Mesenchymal stem cell (in vitro differentiated cells and primary cell): Measurements from ENCODE around the gene AGPAT2.

Experiments
- DNase-seq: peaks from one replicate; pipeline ENCODE4 v3.0.0-alpha.2; 2013
- H2AFZ ChIP-seq: one replicate; pipeline ENCODE4 v1.6.1; 2013; ENCODE audit warnings: low read depth, mild to moderate bottlenecking, control low read depth, inconsistent platforms, low read length, moderate library complexity
- H2AK5ac ChIP-seq: 2 replicates; pipeline ENCODE4 v1.6.1; 2013; ENCODE audit warnings: low read length, moderate library complexity, mild to moderate bottlenecking, inconsistent platforms; ENCODE audit not compliant: severe bottlenecking
- H2BK120ac ChIP-seq: one replicate; pipeline ENCODE4 v1.6.1; 2013; ENCODE audit warnings: low read depth, mild to moderate bottlenecking, inconsistent platforms, low read length, moderate library complexity
- H2BK12ac ChIP-seq, 2 experiments: one replicate each; pipeline ENCODE4 v1.6.1; 2013; ENCODE audit warnings: inconsistent platforms in 2 of 2, low read length in 2 of 2, mild to moderate bottlenecking in 2 of 2, moderate library complexity in 2 of 2, control low read depth in 1 of 2
- H2BK15ac ChIP-seq: one replicate; pipeline ENCODE4 v1.6.1; 2013; ENCODE audit warnings: mild to moderate bottlenecking, low read depth, inconsistent platforms; ENCODE audit not compliant: poor library complexity, severe bottlenecking
- H2BK5ac ChIP-seq: 2 replicates; pipeline ENCODE4 v1.6.1; 2013; ENCODE audit warnings: low read depth, mild to moderate bottlenecking, low read length, control low read depth, inconsistent platforms; ENCODE audit not compliant: poor library complexity, severe bottlenecking
- H3K14ac ChIP-seq, 2 experiments: one replicate each; pipeline ENCODE4 v1.6.1; 2013; ENCODE audit warnings: inconsistent platforms in 2 of 2, low read length in 2 of 2, control low read depth in 1 of 2, mild to moderate bottlenecking in 1 of 2, moderate library complexity in 1 of 2
- H3K18ac ChIP-seq, 2 experiments: one replicate each; pipeline ENCODE4 v1.6.1; 2013; ENCODE audit warnings: inconsistent platforms in 2 of 2, low read length in 2 of 2, control low read depth in 1 of 2, low read depth in 1 of 2, mild to moderate bottlenecking in 1 of 2
- H3K23ac ChIP-seq, 2 experiments: one replicate each; pipeline ENCODE4 v1.6.1; 2013; ENCODE audit warnings: inconsistent platforms in 2 of 2, low read length in 2 of 2, mild to moderate bottlenecking in 2 of 2, moderate library complexity in 2 of 2, control low read depth in 1 of 2
- H3K27ac ChIP-seq: 2 replicates; pipeline ENCODE4 v1.5.1; 2013; ENCODE audit warnings: mild to moderate bottlenecking, moderate library complexity, low read length, control low read depth, inconsistent platforms; ENCODE audit not compliant: poor library complexity, severe bottlenecking
- H3K27me3 ChIP-seq, 2 experiments: 2 replicates each; pipeline versions ENCODE4 v1.6.1 to v1.7.0; 2013; ENCODE audit warnings: low read length in 2 of 2, mild to moderate bottlenecking in 2 of 2, moderate library complexity in 2 of 2, control low read depth in 1 of 2, inconsistent platforms in 1 of 2; ENCODE audit not compliant: control insufficient read depth in 1 of 2, insufficient read depth in 1 of 2
- H3K36me3 ChIP-seq, 2 experiments: 2 replicates each; pipeline versions ENCODE4 v1.6.1 to v1.7.0; 2013; ENCODE audit warnings: low read length in 2 of 2, control low read depth in 1 of 2, inconsistent platforms in 1 of 2, low read depth in 1 of 2, mild to moderate bottlenecking in 1 of 2; ENCODE audit not compliant: insufficient read depth in 2 of 2, control insufficient read depth in 1 of 2
- H3K4ac ChIP-seq, 2 experiments: one replicate each; pipeline ENCODE4 v1.6.1; 2013; ENCODE audit warnings: inconsistent platforms in 2 of 2, low read length in 2 of 2, mild to moderate bottlenecking in 2 of 2, moderate library complexity in 2 of 2, control low read depth in 1 of 2, low read depth in 1 of 2
- H3K4me1 ChIP-seq: 2 replicates; pipeline ENCODE4 v1.6.1; 2013; ENCODE audit warnings: low read depth, low read length, control low read depth; ENCODE audit not compliant: control insufficient read depth, insufficient read depth
- H3K4me2 ChIP-seq: 2 replicates; pipeline ENCODE4 v1.6.1; 2013; ENCODE audit warnings: low read length, mild to moderate bottlenecking, inconsistent platforms; ENCODE audit not compliant: poor library complexity, severe bottlenecking
- H3K4me3 ChIP-seq, 2 experiments: 2 replicates each; pipeline versions ENCODE4 v1.5.1 to v1.7.0; 2013; ENCODE audit warnings: low read length in 2 of 2, mild to moderate bottlenecking in 2 of 2, control low read depth in 1 of 2, low read depth in 1 of 2; ENCODE audit not compliant: insufficient read depth in 1 of 2
- H3K79me1 ChIP-seq: replicated peaks from 2 replicates; pipeline ENCODE4 v1.6.1; 2013; ENCODE audit warnings: mild to moderate bottlenecking, control low read depth, low read length, inconsistent platforms; ENCODE audit not compliant: poor library complexity, severe bottlenecking
- H3K9ac ChIP-seq: 2 replicates; pipeline ENCODE4 v1.7.0; 2013; ENCODE audit warnings: mild to moderate bottlenecking, low read length, moderate library complexity
- H3K9me3 ChIP-seq: 2 replicates; pipeline ENCODE4 v1.7.0; 2013; ENCODE audit warnings: mild to moderate bottlenecking, low read length; ENCODE audit not compliant: control insufficient read depth
- H4K8ac ChIP-seq: one replicate; pipeline ENCODE4 v1.6.1; 2013; ENCODE audit warnings: inconsistent platforms, mild to moderate bottlenecking, low read length, moderate library complexity
- H4K91ac ChIP-seq: one replicate; pipeline ENCODE4 v1.6.1; 2013; ENCODE audit warnings: mild to moderate bottlenecking, low read length, inconsistent platforms
- WGBS: methylation state at CpG from one replicate; pipeline ENCODE4 v1.1.7; 2013; ENCODE audit warnings: mixed read lengths; 5-methylcytosine and 5-hydroxymethylcytosine counted together

Gene AGPAT2

DNA sequence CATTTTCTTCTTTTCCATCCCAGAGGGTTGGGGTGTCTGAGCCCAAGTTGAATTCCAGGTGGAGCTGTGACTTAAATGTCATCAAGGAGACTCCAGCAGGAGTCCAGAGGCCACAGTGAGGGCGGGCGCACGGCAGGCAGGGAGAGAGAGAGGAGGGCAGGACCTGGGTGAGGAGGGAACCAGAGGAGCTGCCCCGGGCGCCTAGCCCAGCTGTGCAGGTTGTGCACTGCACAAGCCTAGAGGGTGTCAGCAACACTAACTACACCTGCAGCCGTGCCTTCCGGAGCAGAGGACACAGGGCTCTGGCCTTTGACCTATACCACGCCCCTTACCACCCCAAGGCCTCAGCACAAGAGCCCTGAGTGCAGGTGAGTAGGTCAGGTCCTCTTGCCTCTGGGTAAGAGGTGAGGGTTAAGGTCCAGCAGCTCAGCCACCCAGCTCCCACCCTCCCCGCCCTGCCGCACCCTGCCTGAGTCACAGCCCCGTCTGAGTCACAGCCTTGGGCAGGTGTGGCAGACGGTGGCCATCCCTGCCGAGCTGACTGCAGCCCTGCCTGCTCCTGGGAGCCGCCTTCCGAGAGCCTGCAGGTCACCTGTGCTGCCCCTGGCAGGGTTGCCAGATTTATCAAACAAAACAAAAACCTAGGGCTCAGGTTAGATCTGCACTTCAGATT is 6.4 kb upstream of the AGPAT2 start:
- H3K4ac ChIP-seq = no peak overlapping the region
- H4K8ac ChIP-seq = no peak overlapping the region
- no peak overlapping the region for H2BK5ac ChIP-seq
- no peak overlapping the region for H2BK120ac ChIP-seq
- DNase-seq = no peak
- H3K9me3 ChIP-seq = no peaks in the 10 kb centered on the region
- H3K27me3 ChIP-seq = peaks cover 6 to 54% of the 10 kb centered on the region in 2 experiments
- H3K9ac ChIP-seq = no peak overlapping the region
- no peak overlapping the region for H3K4me3 ChIP-seq
- H3K4me2 ChIP-seq = no peak overlapping the region
- no peak overlapping the region for H3K23ac ChIP-seq
- H4K91ac ChIP-seq = no peak overlapping the region
- WGBS = 60% methylated on average over 14 of the region's 15 CpGs
- H2BK15ac ChIP-seq = no peak overlapping the region
- H3K79me1 ChIP-seq = no peaks in the 10 kb centered on the region
- no peak overlapping the region for H2AK5ac ChIP-seq
- H3K36me3 ChIP-seq = no peaks in the 10 kb centered on the region
- peaks cover 40% of the 10 kb centered on the region for H3K4me1 ChIP-seq
- H3K14ac ChIP-seq = no peak overlapping the region
- no peak overlapping the region for H2BK12ac ChIP-seq
- H2AFZ ChIP-seq = no peak overlapping the region
- H3K18ac ChIP-seq = no peak overlapping the region
- no peak overlapping the region for H3K27ac ChIP-seq

DNA sequence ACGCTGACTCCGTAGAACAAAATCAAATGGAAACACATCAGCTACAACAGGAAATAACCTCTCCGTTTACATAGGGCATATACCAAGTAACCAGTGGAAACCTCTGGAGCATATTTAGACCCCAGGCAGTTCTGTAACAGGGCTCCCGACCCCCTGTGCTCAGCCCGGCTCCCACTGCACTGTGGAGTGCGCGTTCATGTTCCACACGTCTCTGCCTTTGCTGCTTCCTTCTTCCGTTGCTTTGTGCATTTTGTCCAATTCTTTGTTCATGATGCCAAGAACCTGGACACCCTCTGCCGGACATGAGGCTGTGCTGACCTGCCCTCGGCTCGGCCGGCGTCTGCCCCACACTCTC is 5.9 kb upstream of the AGPAT2 start:
- 72% methylated on average over 10 of the region's 14 CpGs for WGBS
- no peak overlapping the region for H3K18ac ChIP-seq

DNA sequence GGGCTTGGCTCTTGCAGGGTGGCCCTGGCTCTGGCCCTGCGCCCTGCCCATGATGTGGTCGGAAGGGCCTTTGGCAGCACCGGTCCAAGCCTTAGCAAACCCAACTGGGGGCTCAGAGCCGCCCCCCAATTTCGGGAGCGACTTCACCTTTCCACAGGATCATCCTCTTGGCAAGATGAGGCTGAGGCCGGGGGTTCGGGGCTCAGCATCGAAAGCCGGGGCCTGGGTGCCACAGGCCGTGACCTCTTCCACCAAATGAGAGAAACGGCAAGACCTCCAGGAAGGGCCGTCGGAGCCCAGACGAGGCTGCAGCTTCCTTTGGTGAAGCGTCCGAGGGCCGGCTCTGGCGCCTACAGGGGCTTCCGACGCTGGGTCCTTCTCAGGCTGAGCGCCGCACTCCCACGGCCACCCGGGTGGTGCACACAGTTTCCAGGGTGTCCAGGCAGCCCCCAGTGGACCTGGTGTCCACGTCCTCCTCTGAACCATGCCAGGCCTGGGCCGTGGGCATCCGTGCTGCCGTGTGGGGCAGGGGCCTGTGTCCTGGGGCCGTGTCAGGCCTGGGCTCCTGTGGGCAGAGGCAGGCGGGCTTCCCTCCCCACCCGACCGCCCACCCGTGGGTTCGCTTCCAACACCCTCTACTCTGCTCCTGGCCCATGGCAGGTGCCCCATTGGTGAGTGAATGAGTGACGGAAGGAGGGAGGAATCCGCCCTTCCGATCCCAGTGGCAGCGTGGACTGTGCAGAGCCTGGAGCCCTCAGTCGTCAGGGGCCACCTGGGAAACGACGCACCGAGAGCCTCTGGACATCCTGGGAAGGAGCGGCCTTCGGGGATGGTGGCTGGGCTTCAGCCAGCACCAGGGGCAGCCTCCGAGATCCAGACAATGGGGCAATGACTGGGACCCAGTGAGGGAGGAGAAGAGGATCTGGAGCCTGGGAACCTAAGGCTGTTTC is 5.2 kb upstream of the AGPAT2 start:
- Histone ChIP-seq H2BK12ac (no peak overlapping the region), H2AK5ac (no peak overlapping the region), H3K18ac (no peak overlapping the region), H3K14ac (no peak overlapping the region), H2BK120ac (no peak overlapping the region), H3K4ac (no peak overlapping the region), H4K8ac (no peak overlapping the region), H3K9ac (no peak overlapping the region), H3K27me3 (peaks cover 1 to 44% of the 10 kb centered on the region in 2 experiments), H3K4me3 (no peak overlapping the region), H4K91ac (no peak overlapping the region), H3K4me2 (no peak overlapping the region), H3K36me3 (no peaks in the 10 kb centered on the region), H3K9me3 (no peaks in the 10 kb centered on the region), H3K27ac (no peak overlapping the region), H2AFZ (no peak overlapping the region), H2BK5ac (no peak overlapping the region), H3K4me1 (peaks cover 41% of the 10 kb centered on the region), H2BK15ac (no peak overlapping the region), H3K23ac (no peak overlapping the region), H3K79me1 (no peaks in the 10 kb centered on the region)
- no peak for DNase-seq
- WGBS = 92% methylated on average over 46 of the region's 46 CpGs

More for the DNA sequence above, 5.9 kb upstream of the AGPAT2 start:
- H3K9ac ChIP-seq = no peak overlapping the region
- H2BK5ac ChIP-seq = no peak overlapping the region
- H3K36me3 ChIP-seq = no peaks in the 10 kb centered on the region
- H3K4ac ChIP-seq = no peak overlapping the region
- no peak overlapping the region for H3K14ac ChIP-seq
- peaks cover 6 to 50% of the 10 kb centered on the region in 2 experiments for H3K27me3 ChIP-seq
- DNase-seq = no peak
- H3K4me2 ChIP-seq = no peak overlapping the region
- no peak overlapping the region for H4K91ac ChIP-seq
- H2BK12ac ChIP-seq = no peak overlapping the region
- no peak overlapping the region for H2AK5ac ChIP-seq
- no peak overlapping the region for H3K4me3 ChIP-seq
- no peak overlapping the region for H3K23ac ChIP-seq
- H3K79me1 ChIP-seq = no peaks in the 10 kb centered on the region
- H2BK120ac ChIP-seq = no peak overlapping the region
- no peak overlapping the region for H2BK15ac ChIP-seq
- H4K8ac ChIP-seq = no peak overlapping the region
- H3K4me1 ChIP-seq = peaks cover 40% of the 10 kb centered on the region
- no peak overlapping the region for H2AFZ ChIP-seq
- H3K27ac ChIP-seq = no peak overlapping the region
- no peaks in the 10 kb centered on the region for H3K9me3 ChIP-seq
